RWPE2 (cell line): ENCODE measurements around the gene C3orf22.

Experiments
- ATAC-seq: fragments of 200-7000 bp; cut with Tn5 transposase; 3 replicates; pipeline ENCODE4 v1.9.1; 2021; ENCODE audit warnings: low read depth
- DNase-seq: peaks from one replicate; pipeline ENCODE4 v3.0.0-alpha.2; 2020; ENCODE audit warnings: low spot score
- H3K27ac ChIP-seq: fragments of 450-650 bp; 2 replicates; pipeline ENCODE4 v1.5.1; 2017; ENCODE audit warnings: mild to moderate bottlenecking; ENCODE audit not compliant: poor library complexity, severe bottlenecking
- H3K27me3 ChIP-seq: fragments of 250-450 bp; sonication (Bioruptor Pico); 2 replicates; pipeline ENCODE4 v1.5.1; 2021; ENCODE audit warnings: mild to moderate bottlenecking, moderate library complexity; ENCODE audit not compliant: insufficient read depth, poor library complexity, severe bottlenecking
- H3K36me3 ChIP-seq: fragments of 250-450 bp; sonication (Bioruptor Pico); 2 replicates; pipeline ENCODE4 v1.5.1; 2020; ENCODE audit warnings: low read depth, mild to moderate bottlenecking, moderate library complexity
- H3K4me1 ChIP-seq: fragments of 250-450 bp; sonication (Bioruptor Pico); 2 replicates; pipeline ENCODE4 v1.5.1; 2021; ENCODE audit warnings: mild to moderate bottlenecking, moderate library complexity; ENCODE audit not compliant: insufficient read depth, poor library complexity, severe bottlenecking
- H3K4me3 ChIP-seq: fragments of 250-450 bp; sonication (Bioruptor Pico); 2 replicates; pipeline ENCODE4 v1.5.1; 2021; ENCODE audit warnings: mild to moderate bottlenecking, moderate library complexity; ENCODE audit not compliant: severe bottlenecking
- H3K9me3 ChIP-seq: fragments of 250-450 bp; sonication (Bioruptor Pico); 2 replicates; pipeline ENCODE4 v1.5.1; 2021; ENCODE audit warnings: mild to moderate bottlenecking, moderate library complexity; ENCODE audit not compliant: severe bottlenecking
- TF ChIP-seq, protein P1 (sequence below): fragments of 450-650 bp; IDR thresholded peaks from one replicate; pipeline ENCODE4 v1.5.1; 2017; ENCODE audit warnings: mild to moderate bottlenecking, moderate library complexity; ENCODE audit not compliant: poor library complexity, severe bottlenecking

The C3orf22 gene, protein sequence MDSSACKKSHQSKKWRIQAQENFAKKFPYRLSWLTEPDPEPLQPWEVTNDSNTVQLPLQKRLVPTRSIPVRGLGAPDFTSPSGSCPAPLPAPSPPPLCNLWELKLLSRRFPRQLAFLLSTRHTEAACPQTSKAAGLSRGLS

GRCh38 chr3:126558336-126559071, at the start of gene C3orf22:
C3orf22 (minus strand) TSS chr3:126558932; CDS start chr3:126553390, 5,542 bp downstream.
- Histone ChIP-seq H3K4me3 (no peak within 1 kb of the TSS), H3K4me1 (no peaks in the 10 kb centered on the region), H3K27me3 (peaks cover 5% of the 10 kb centered on the region), H3K27ac (no peak within 1 kb of the TSS), H3K9me3 (peaks cover 3% of the 10 kb centered on the region), H3K36me3 (no peaks in the 10 kb centered on the region)
- DNase-seq (no peak), ATAC-seq (no peak; the same call in 2 of the 3 replicates)
- TF ChIP-seq, protein P1, sequence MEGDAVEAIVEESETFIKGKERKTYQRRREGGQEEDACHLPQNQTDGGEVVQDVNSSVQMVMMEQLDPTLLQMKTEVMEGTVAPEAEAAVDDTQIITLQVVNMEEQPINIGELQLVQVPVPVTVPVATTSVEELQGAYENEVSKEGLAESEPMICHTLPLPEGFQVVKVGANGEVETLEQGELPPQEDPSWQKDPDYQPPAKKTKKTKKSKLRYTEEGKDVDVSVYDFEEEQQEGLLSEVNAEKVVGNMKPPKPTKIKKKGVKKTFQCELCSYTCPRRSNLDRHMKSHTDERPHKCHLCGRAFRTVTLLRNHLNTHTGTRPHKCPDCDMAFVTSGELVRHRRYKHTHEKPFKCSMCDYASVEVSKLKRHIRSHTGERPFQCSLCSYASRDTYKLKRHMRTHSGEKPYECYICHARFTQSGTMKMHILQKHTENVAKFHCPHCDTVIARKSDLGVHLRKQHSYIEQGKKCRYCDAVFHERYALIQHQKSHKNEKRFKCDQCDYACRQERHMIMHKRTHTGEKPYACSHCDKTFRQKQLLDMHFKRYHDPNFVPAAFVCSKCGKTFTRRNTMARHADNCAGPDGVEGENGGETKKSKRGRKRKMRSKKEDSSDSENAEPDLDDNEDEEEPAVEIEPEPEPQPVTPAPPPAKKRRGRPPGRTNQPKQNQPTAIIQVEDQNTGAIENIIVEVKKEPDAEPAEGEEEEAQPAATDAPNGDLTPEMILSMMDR = no peak

DNA sequence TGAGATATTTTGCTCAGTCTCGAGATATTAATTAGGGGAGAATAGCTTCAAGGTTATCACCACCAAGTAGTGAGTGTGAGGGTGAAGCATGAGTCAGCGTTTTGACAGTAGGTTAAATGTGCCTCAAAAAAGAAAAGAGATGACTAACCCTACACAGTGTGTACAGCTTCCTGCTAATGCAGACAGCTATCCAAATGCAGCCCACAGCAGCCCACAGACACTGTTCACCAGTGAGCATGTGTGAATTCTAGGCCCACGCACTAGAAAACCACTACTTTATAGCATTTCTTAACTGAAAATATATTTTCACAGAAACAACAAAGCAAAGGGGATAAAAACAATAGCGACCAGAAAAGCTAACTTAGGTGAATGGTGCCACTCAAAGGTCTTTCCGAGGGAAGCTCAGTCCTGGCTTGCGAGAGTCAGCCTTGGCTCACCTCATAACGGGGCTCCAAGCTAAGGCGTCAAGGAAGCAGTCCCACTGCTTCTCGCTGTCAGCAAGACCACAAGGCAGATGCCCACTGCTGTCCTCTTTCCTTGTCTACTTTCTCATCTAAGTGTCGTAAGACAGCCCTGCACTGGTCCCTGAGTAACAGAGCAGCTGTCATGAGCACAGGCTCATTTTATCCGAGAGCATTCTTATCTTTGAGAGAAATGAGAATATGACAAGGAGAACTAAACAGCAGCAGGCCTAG, 48.6 kb upstream of the C3orf22 start:
- H3K27ac ChIP-seq = no peak overlapping the region
- H3K4me3 ChIP-seq = no peak overlapping the region
- no peaks in the 10 kb centered on the region for H3K27me3 ChIP-seq
- peaks cover 24% of the 10 kb centered on the region for H3K36me3 ChIP-seq
- TF ChIP-seq, protein P1 = no peak
- DNase-seq (no peak), ATAC-seq (peak; percentile 78; the same call in 2 of the 3 replicates)
- H3K9me3 ChIP-seq = no peaks in the 10 kb centered on the region
- H3K4me1 ChIP-seq = no peaks in the 10 kb centered on the region

DNA sequence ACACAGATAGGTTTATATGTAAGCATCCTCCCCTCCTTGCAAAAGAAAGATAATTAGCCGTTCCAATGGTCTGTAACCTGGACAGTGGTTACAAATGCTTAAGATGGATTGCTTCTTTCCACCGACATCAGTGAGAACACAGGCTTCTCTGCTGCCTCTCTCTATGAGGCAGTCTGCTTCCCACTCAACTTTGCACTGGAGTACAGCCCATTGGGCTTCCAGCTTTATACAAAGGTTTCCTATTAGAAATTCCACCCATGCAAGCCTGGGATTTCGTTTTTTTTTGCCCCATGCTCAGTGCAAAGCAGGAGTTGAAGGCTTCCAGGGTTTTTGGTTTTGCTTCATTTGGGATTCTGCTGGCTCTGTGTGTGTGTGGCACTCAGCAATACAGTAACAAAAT, 47.3 kb upstream of the C3orf22 start:
- Histone ChIP-seq H3K27me3 (no peaks in the 10 kb centered on the region), H3K36me3 (peaks cover 24% of the 10 kb centered on the region), H3K27ac (no peak overlapping the region), H3K4me3 (no peak overlapping the region), H3K4me1 (no peaks in the 10 kb centered on the region), H3K9me3 (no peaks in the 10 kb centered on the region)
- DNase-seq (no peak), ATAC-seq (no peak)
- TF ChIP-seq, protein P1 = no peak

GRCh38 chr3:126604691-126605090, 46.0 kb upstream of the C3orf22 start:
- Histone ChIP-seq H3K27me3 (no peaks in the 10 kb centered on the region), H3K4me1 (no peaks in the 10 kb centered on the region), H3K4me3 (no peak overlapping the region), H3K9me3 (no peaks in the 10 kb centered on the region), H3K27ac (no peak overlapping the region), H3K36me3 (peaks cover 24% of the 10 kb centered on the region)
- no peak for DNase-seq
- no peak for ATAC-seq
- TF ChIP-seq, protein P1 = no peak
